Hepatocyte (in vitro differentiated cells): ENCODE measurements around the gene ORM1. TPM values are rescaled to one million over a fixed set of nuclear protein-coding genes. Genes with fewer than 3 reads are reported as not detected.
A peak's percentile ranks its signal among the peaks of the same experiment; 100 is the strongest.

ENCODE experiments used
- DNase-seq: peaks from one replicate; pipeline ENCODE4 v3.0.0-alpha.2; 2016; ENCODE audit warnings: low spot score
- H2AFZ ChIP-seq: fragments of 200-600 bp; sonication (generic); 2 replicates; pipeline ENCODE4 v1.6.0; 2016; ENCODE audit warnings: antibody characterized with exemption, mild to moderate bottlenecking
- H3K27ac ChIP-seq: fragments of 200-600 bp; sonication (generic); 2 replicates; pipeline ENCODE4 v1.5.1; 2016; ENCODE audit warnings: mild to moderate bottlenecking
- H3K27me3 ChIP-seq: fragments of 200-600 bp; sonication (generic); 2 replicates; pipeline ENCODE4 v1.6.1; 2016
- H3K36me3 ChIP-seq: fragments of 200-600 bp; sonication (generic); replicated peaks from 2 replicates; pipeline ENCODE4 v1.5.1; 2016; ENCODE audit warnings: low read depth; ENCODE audit not compliant: insufficient read depth
- H3K4me1 ChIP-seq: fragments of 200-600 bp; sonication (generic); 2 replicates; pipeline ENCODE4 v1.5.1; 2016; ENCODE audit warnings: mild to moderate bottlenecking, moderate library complexity; ENCODE audit not compliant: insufficient read depth
- H3K4me2 ChIP-seq: fragments of 200-600 bp; sonication (generic); 2 replicates; pipeline ENCODE4 v1.6.0; 2016
- H3K4me3 ChIP-seq: fragments of 200-600 bp; sonication (generic); 2 replicates; pipeline ENCODE4 v1.5.1; 2016; ENCODE audit warnings: mild to moderate bottlenecking
- H3K79me2 ChIP-seq: fragments of 200-600 bp; sonication (generic); 2 replicates; pipeline ENCODE4 v1.6.0; 2017; ENCODE audit warnings: mild to moderate bottlenecking
- H3K9me2 ChIP-seq: fragments of 200-600 bp; sonication (generic); replicated peaks from 2 replicates; pipeline ENCODE4 v1.6.0; 2017; ENCODE audit warnings: mild to moderate bottlenecking; ENCODE audit not compliant: insufficient read depth
- H3K9me3 ChIP-seq: fragments of 200-600 bp; sonication (generic); 2 replicates; pipeline ENCODE4 v1.5.1; 2016; ENCODE audit warnings: low read depth, mild to moderate bottlenecking
- H4K20me1 ChIP-seq: fragments of 200-600 bp; sonication (generic); 2 replicates; pipeline ENCODE4 v1.6.0; 2016; ENCODE audit warnings: mild to moderate bottlenecking; ENCODE audit not compliant: insufficient read depth, poor library complexity, severe bottlenecking
- EZH2 ChIP-seq: fragments of 200-600 bp; sonication (generic); IDR thresholded peaks from 2 replicates; pipeline ENCODE4 v1.6.1; 2016; ENCODE audit warnings: antibody characterized with exemption, mild to moderate bottlenecking, borderline replicate concordance
- EZH2phosphoT487 ChIP-seq: fragments of 200-600 bp; sonication (generic); IDR thresholded peaks from one replicate; pipeline ENCODE4 v1.6.1; 2018; ENCODE audit warnings: antibody characterized with exemption, mild to moderate bottlenecking, low read depth, moderate library complexity; ENCODE audit not compliant: unreplicated experiment, severe bottlenecking
- WGBS: methylation state at CpG from one replicate; pipeline ENCODE4 v1.1.6; 2016; ENCODE audit warnings: low lambda C conversion rate; ENCODE audit errors: missing lambda C conversion rate; 5-methylcytosine and 5-hydroxymethylcytosine counted together
- polyA plus RNA-seq: library from polyadenylated mRNA; unstranded; fragments of >200 nt; fragmentation: Nextera tagmentation; extraction: Ambion mirVana; gene quantifications from 2 replicates; pipeline ENCODE4 v1.2.1, GENCODE V29; 2016
- total RNA-seq: library from RNA; depleted of rRNA; stranded (reverse); fragments of >200 nt; gene quantifications from 2 replicates; pipeline ENCODE4 v1.2.3, GENCODE V29; 2014
- TF ChIP-seq, protein P1 (sequence below): fragments of 200-600 bp; sonication (generic); IDR thresholded peaks from 2 replicates; pipeline ENCODE4 v1.5.1; 2016; ENCODE audit warnings: antibody characterized with exemption, mild to moderate bottlenecking; ENCODE audit not compliant: poor library complexity

The ORM1 gene
- total and polyA plus RNA-seq, 2 experiments from 2014 or later: 472 to 976 TPM

GRCh38 chr9:114279693-114280092, 43.2 kb upstream of the ORM1 start:
- Histone ChIP-seq H3K4me2 (no peak overlapping the region), H3K9me3 (no peaks in the 10 kb centered on the region), H3K27ac (no peak overlapping the region), H3K9me2 (no peaks in the 10 kb centered on the region), H3K4me3 (no peak overlapping the region), H3K79me2 (no peaks in the 10 kb centered on the region), H3K27me3 (no peaks in the 10 kb centered on the region), H3K36me3 (no peaks in the 10 kb centered on the region), H2AFZ (no peak overlapping the region), H4K20me1 (no peaks in the 10 kb centered on the region), H3K4me1 (peaks cover 14% of the 10 kb centered on the region)
- no peak for DNase-seq
- WGBS: over 99% methylated on average over 3 of the region's 3 CpGs
- TF ChIP-seq EZH2 (no peak), EZH2phosphoT487 (no peak)
- TF ChIP-seq, protein P1, sequence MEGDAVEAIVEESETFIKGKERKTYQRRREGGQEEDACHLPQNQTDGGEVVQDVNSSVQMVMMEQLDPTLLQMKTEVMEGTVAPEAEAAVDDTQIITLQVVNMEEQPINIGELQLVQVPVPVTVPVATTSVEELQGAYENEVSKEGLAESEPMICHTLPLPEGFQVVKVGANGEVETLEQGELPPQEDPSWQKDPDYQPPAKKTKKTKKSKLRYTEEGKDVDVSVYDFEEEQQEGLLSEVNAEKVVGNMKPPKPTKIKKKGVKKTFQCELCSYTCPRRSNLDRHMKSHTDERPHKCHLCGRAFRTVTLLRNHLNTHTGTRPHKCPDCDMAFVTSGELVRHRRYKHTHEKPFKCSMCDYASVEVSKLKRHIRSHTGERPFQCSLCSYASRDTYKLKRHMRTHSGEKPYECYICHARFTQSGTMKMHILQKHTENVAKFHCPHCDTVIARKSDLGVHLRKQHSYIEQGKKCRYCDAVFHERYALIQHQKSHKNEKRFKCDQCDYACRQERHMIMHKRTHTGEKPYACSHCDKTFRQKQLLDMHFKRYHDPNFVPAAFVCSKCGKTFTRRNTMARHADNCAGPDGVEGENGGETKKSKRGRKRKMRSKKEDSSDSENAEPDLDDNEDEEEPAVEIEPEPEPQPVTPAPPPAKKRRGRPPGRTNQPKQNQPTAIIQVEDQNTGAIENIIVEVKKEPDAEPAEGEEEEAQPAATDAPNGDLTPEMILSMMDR: no peak

GRCh38 chr9:114280636-114281472, 42.0 kb upstream of the ORM1 start:
- Histone ChIP-seq H2AFZ (no peak overlapping the region), H3K4me3 (no peak overlapping the region), H3K4me1 (peaks cover 23% of the 10 kb centered on the region), H3K27ac (peak overlapping the region; percentile 79), H3K9me2 (no peaks in the 10 kb centered on the region), H3K27me3 (no peaks in the 10 kb centered on the region), H3K36me3 (no peaks in the 10 kb centered on the region), H4K20me1 (no peaks in the 10 kb centered on the region), H3K4me2 (no peak overlapping the region), H3K9me3 (no peaks in the 10 kb centered on the region), H3K79me2 (no peaks in the 10 kb centered on the region)
- DNase-seq: no peak
- 90% methylated on average over 8 of the region's 8 CpGs for WGBS
- TF ChIP-seq, protein P1: no peak
- no peak for TF ChIP-seq EZH2

DNA sequence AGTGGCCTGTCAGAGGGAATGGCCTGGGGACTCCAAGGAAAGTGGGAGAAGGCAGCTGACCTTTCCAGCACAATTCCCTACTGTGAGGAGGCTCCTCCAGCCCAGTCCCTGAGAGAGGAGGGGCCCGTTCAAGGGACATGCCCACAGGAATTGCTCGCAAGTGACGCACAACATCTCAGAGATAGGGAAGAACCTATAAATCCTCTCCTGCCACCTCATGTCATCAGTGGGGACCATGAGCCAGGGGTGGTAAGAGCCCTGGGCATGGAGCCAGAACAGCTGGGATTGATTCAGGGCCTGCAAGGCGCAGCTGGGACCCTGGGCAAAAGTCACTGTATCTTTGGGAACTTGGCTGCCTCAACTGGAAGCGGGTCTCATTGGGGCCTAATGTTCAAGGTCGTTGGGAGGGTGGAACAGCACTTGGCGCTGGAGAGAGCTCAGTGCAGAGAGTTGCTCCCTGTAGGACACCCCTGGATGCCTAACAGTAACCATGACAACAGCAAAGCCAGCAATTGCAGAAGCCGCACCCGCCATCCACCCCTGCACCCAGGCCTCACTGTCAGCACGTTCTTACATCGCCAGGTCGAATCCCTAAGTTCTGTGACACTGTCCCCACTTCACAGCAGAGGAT, 41.3 kb upstream of the ORM1 start:
- no peaks in the 10 kb centered on the region for H3K36me3 ChIP-seq
- H3K9me2 ChIP-seq: no peaks in the 10 kb centered on the region
- no peaks in the 10 kb centered on the region for H4K20me1 ChIP-seq
- TF ChIP-seq, protein P1: no peak
- TF ChIP-seq EZH2phosphoT487: no peak
- no peaks in the 10 kb centered on the region for H3K9me3 ChIP-seq
- no peaks in the 10 kb centered on the region for H3K27me3 ChIP-seq
- H3K79me2 ChIP-seq: no peaks in the 10 kb centered on the region
- H3K4me3 ChIP-seq: no peak overlapping the region
- H2AFZ ChIP-seq: no peak overlapping the region
- H3K27ac ChIP-seq: peak overlapping the region; percentile 79
- DNase-seq: peak; percentile 53
- H3K4me2 ChIP-seq: no peak overlapping the region
- 70% methylated on average over 12 of the region's 12 CpGs for WGBS
- peaks cover 25% of the 10 kb centered on the region for H3K4me1 ChIP-seq
